Activated naive CD8-positive, alpha-beta T cell treated with anti-CD3 and anti-CD28 coated beads, Interleukin-2, amount 50 U/mL, for 24 hours (primary cell): Measurements from ENCODE around the gene MXI1.
"Not testable (repeated sequence)": the region's sequence is repeated elsewhere in the genome, so short reads cannot be mapped to it uniquely, and the experiment has no call there.

Experiments used
- ATAC-seq: fragments of 150-1000 bp; cut with Tn5 transposase; one replicate; pipeline ENCODE4 v1.10.0; 2021
- DNase-seq: peaks from one replicate; pipeline ENCODE4 v3.0.0; 2021
- H3K27ac Mint-ChIP-seq: one replicate; pipeline ENCODE4 v1.8.0; 2021; ENCODE audit warnings: mild to moderate bottlenecking, mixed read lengths
- H3K27me3 Mint-ChIP-seq: one replicate; pipeline ENCODE4 v1.8.0; 2021; ENCODE audit warnings: mixed read lengths
- H3K36me3 Mint-ChIP-seq: one replicate; pipeline ENCODE4 v1.8.0; 2021; ENCODE audit warnings: low read depth, mixed read lengths
- H3K4me1 Mint-ChIP-seq: one replicate; pipeline ENCODE4 v1.8.0; 2021; ENCODE audit warnings: mixed read lengths
- H3K4me3 Mint-ChIP-seq: one replicate; pipeline ENCODE4 v1.8.0; 2021; ENCODE audit warnings: mild to moderate bottlenecking, moderate library complexity, mixed read lengths
- H3K9me3 Mint-ChIP-seq: one replicate; pipeline ENCODE4 v1.8.0; 2021; ENCODE audit warnings: mixed read lengths

Gene MXI1

DNA sequence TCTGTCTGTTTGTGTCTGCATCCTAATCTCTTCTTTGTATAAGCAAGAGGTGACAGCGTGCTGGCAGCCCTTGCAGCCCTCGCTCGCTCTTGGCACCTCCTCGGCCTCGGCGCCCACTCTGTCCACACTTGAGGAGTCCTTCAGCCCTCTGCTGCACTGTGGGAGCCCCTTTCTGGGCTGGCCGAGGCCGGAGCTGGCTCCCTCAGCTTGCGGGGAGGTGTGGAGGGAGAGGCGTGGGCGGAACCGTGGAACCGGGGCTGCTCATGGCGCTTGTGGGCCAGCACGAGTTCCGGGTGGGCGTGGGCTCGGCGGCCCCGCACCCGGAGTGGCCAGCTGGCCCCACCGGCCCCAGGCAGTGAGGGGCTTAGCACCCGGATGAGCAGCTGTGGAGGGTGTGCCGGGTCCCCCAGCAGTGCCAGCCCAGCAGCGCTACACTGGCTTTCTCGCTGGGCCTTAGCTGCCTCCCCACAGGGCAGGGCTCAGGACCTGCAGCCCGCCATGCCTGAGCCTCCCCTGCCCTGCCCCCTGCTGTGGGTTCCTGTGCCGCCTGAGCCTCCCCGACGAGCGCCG lies 123.9 kb downstream of the MXI1 start:
- not testable (repeated sequence) for ATAC-seq, H3K4me3 Mint-ChIP-seq, H3K27me3 Mint-ChIP-seq, H3K27ac Mint-ChIP-seq, DNase-seq
- peaks cover 10% of the 10 kb centered on the region for H3K36me3 Mint-ChIP-seq
- H3K9me3 Mint-ChIP-seq, result peaks cover 17% of the 10 kb centered on the region
- peaks cover 23% of the 10 kb centered on the region for H3K4me1 Mint-ChIP-seq

DNA sequence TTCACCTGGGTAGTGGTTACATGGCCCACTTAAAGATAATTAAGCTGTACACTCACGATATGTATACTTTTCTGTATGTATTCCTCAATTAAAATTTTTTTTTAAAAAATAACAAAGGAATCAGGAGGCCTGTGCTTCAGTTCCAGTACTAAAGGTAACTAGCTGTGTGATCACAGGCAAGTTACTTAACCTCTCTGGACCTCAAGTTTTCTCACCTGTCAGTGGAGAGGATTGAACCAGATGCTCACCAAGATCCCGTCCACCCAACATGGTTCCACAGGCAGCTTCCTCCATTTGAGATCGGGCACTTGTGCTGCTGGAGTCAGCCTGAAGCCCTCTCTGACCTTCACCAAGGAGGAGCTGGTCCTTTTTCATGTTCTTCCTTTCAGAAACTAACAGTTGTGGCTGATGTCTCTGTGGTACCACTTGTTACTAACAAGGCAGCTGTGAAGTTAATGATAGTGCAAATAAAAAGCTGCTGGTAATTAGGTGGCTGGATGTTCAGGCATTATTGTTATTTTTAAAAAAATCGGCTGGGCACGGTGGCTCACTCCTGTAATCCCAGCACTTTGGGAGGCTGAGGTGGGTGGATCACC lies 126.8 kb downstream of the MXI1 start:
- no peaks in the 10 kb centered on the region for H3K27me3 Mint-ChIP-seq
- DNase-seq (no peak), ATAC-seq (no peak)
- no peak overlapping the region for H3K27ac Mint-ChIP-seq
- peaks cover 11% of the 10 kb centered on the region for H3K4me1 Mint-ChIP-seq
- peaks cover 10% of the 10 kb centered on the region for H3K36me3 Mint-ChIP-seq
- H3K4me3 Mint-ChIP-seq, result no peak overlapping the region
- H3K9me3 Mint-ChIP-seq, result peaks cover 17% of the 10 kb centered on the region

DNA sequence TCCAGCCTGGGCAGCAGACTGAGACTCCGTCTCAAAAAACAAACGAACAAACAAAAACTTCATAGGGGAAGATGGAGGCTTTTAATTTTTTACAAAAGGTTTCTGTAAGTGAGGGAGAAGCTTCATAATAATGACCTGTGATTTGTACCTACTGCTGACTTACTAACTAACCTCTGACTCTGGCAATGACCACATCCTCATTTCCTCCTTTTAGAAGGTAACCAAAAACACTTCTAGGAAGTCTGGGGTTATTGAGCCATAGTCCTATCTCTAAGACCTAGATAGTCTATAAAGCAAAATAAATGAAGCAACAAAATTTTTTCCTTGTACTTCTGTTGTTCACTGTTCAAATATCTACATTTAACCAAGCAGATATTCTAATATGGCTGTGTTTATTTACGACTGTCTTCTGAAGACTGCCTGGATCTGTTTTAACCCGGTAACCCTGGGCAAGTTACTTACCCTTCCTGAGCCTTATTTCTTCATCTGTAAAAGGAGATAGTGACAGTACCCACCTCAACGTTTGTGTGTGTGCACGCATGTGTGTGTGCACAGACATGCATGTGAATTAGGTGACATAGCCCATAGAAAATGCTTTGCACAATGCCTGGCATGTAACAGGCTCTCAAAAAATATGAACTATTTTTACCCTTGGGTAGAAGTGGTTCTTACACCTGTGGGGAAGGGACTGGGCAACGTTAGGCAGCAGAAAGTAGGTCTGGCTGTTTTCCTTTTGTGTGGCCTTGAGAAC lies 128.1 kb downstream of the MXI1 start:
- peaks cover 3% of the 10 kb centered on the region for H3K36me3 Mint-ChIP-seq
- ATAC-seq, result no peak
- no peak for DNase-seq

DNA sequence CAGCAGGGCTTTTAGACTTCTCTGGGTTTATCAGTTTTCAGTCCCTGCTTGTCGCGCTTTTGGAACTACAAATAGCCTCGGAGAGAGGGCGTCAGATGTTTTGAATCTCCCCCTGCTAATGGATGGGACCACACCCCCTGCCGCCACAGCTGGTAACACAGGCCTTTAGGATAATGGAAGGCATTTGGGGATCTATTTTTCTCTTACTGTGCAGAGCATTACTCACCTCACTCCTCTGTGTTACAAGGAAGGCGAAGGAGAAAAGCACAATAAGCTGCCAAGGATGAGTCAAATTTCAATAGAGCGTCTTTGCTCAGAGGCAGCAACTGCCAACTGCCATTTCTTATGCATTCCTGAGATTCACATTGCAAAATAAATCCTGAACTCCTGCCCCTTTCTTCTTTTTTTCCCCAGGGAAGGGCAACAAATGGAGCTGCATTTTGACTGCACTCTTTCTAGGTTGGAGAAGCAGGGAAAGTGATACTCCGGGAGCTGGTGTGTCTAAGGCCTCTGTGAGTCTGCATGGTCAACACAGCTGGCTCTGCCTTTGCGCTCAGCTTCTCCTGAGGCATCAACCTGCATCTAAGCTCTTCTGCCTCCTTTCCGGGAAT lies 128.8 kb downstream of the MXI1 start:
- H3K36me3 Mint-ChIP-seq, result peaks cover 2% of the 10 kb centered on the region
- no peak overlapping the region for H3K4me3 Mint-ChIP-seq
- no peaks in the 10 kb centered on the region for H3K9me3 Mint-ChIP-seq
- DNase-seq (no peak), ATAC-seq (no peak)
- H3K27me3 Mint-ChIP-seq, result peaks cover 4% of the 10 kb centered on the region
- H3K27ac Mint-ChIP-seq, result no peak overlapping the region
- peaks cover 11% of the 10 kb centered on the region for H3K4me1 Mint-ChIP-seq

More for the DNA sequence above, 128.1 kb downstream of the MXI1 start:
- peaks cover 4% of the 10 kb centered on the region for H3K27me3 Mint-ChIP-seq
- peaks cover 7% of the 10 kb centered on the region for H3K9me3 Mint-ChIP-seq
- H3K4me1 Mint-ChIP-seq, result peaks cover 11% of the 10 kb centered on the region
- no peak overlapping the region for H3K27ac Mint-ChIP-seq
- no peak overlapping the region for H3K4me3 Mint-ChIP-seq
